Dedifferentiated amniotic fluid mesenchymal stem cell (primary cell): ENCODE results near the gene ATP9A.
"Not testable (repeated sequence)": the region's sequence is repeated elsewhere in the genome, so short reads cannot be mapped to it uniquely, and the experiment has no call there.

Experiments
- DNase-seq: peaks from one replicate; pipeline ENCODE4 v3.0.0-alpha.2; 2016; ENCODE audit errors: extremely low spot score

ATP9A gene

DNA sequence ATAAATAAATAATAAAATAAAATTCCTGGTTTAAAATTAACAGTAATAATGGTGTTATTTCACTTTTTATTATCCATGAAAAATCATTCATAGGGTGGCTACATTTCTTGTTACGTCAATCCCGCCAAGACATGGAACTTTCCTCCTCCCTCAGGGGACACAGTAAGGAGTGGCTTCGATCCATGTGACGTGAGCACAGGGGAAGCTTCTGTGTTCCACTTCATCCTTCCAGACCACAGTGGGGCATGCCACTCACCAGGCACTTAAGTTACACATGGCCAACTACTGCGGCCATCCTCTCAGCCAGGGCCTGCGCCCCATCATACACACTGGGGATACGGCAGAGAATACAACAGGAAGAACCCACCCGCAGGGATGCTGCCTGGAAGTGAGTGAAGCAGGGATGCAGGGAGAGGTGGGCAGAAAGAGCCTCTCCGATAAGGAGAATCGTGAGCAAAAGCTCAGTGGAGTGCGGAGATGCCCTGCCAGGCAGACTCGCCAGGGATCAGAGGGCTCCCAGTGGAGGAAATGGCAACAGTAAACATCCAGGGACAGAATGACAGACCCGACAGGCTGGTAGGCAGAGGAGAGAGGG is 75.3 kb downstream of the ATP9A start:
- DNase-seq = no peak

DNA sequence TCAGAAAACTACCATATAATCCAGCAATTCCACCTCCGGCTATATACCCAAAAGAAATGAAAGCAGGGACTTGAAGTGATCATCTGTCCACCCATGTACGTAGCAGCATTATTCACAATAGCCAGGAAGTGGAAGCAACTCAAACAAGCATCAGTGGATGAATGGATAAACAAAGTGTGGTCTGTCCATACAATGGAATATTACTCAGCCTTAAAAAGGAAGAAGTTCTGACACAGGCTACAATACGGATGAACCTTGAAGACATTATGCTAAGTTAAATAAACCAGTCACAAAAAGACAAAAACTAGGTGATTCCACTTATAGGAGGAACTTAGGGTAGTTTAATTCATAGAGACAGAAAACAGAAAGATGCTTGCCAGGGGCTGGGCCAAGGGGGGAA is 76.5 kb downstream of the ATP9A start:
- DNase-seq = no peak

DNA sequence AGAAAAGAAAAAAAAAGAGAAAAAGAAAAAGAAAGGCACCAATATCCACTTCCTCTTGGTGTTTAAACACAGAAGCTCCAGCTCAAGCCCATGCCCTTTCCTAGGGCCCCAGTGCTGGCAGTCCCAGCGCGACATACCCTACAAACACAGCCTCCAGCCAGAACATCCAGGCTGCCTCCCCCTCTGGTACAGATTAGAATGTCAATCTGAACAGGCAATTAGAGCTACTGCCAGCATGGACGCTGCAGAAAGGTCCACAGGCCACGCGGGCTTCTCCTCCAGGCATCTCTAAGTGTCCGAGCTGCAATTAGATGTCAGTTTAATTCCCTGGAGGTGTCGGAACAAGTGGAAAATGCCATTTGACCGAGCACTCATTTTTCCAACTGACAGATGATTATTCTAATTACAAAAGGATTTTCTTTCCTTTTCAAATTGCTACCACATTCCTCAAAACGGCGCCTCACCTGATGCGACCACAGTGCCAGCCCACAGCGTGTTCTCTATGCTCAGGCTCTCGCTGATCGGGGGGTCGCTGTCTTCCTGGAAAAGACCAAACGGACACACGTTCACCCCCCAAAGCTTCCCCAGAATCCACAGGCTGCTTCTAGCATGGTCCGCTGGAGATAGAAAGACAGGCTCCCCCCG is 79.5 kb downstream of the ATP9A start:
- no peak for DNase-seq

DNA sequence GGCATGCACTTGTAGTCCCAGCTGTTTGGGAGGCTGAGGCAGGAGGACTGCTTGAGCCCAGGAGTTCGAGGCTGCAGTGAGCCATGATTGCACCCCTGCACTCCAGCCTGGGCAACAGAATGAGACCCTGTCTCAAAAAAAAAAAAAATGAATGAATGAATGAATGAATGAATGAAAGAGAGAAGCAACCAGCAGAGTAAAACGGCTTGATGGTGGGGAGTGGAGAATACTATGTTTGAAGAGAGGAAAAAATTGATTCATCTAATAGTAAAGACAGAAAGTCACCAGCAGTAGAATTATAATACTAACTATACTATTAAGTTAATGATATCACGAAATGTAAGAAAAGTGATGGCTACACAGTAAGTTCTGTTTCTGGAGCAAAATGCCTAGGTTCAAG is 80.6 kb downstream of the ATP9A start:
- DNase-seq = no peak

DNA sequence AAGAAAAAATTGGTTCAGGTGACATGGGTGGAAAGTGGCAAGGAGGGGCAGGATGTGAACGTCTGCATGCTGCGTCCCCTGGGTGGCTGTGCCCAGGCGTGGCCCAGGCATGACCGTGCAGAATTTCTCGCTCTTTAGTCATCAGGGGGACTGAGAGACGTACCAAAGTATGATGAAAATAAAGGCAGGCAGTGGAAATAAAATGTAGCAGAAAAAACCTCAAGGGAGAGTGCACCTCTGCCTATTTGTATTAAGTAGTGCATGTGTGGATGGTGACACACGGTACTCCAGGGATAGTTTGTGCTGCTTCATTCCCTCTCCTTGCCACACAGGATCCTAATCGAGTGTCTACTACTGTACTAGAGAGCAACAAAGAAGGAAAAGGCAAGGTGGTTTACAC is 81.1 kb downstream of the ATP9A start:
- DNase-seq = peak; percentile 25

DNA sequence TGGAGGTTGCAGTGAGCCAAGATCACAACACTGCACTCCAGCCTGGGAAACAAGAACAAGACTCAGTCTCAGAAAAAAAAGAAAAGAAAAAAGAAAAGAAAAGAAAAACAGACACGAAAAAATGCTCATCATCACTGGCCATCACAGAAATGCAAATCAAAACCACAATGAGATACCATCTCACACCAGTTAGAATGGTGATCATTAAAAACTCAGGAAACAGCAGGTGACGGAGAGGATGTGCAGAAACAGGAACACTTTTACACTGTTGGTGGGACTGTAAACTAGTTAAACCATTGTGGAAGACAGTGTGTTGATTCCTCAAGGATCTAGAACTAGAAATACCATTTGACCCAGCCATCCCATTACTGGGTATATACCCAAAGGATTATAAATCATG is 82.7 kb downstream of the ATP9A start:
- DNase-seq = not testable (repeated sequence)

DNA sequence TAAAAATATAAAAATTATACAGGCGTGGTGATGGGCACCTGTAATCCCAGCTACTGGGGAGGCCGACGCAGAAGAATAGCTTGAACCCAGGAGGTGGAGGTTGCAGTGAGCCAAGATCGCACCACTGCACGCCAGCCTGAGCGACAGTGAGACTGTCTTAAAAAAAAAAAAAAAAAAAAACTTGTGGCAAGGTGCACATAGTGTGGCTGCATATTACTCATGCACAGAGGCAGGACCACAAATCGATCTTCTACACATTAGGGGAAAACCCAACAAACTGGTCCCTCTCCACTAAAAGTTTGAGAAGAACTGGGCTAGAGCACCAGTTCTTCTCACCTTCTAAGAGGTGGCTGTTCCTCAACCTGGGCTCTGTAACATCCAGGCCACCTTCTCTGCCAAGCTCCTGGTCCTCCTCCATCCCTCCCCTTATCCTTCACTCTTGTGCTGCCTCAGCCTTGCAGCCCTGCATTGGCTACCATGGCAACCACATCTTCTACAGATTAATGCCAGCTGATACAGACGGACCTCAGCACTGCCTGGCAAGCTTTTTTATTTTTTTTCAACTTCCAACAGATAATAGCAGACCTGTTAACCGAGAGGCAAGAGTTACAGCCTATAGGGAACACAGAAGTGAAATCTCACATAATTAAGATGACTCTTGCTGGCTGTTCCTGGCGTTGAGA is 88.0 kb downstream of the ATP9A start:
- DNase-seq = no peak

DNA sequence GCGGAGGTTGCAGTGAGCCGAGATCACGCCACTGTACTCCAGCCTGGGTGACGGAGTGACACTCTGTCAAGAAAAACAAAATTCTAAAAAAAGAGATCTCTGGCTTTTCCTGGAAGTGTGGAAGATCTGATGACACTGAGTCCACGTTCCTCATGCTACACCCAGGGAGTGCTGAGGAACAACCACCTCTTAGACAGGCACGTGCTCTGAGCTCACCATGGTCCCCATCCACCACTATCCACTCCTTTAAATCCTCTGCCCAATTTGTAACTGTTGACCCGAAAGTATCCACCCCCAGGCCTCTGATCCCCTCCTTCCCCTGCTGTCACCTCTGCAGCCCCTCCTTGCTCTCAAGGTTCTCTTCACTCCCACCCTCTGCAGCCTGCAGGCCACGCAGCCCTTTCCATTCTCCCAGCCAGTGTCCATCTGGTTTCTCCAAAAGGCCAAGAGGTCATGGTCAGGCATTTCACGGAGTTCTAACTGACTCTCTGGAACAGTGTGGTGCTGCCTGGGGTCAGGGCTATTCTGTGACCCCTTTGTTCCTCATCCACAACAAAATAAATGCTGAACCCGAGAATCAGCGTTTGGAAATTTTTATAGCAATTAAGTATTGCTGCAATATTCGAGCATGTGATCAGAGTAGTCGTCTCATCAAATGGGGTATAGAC is 88.8 kb downstream of the ATP9A start:
- DNase-seq = no peak

DNA sequence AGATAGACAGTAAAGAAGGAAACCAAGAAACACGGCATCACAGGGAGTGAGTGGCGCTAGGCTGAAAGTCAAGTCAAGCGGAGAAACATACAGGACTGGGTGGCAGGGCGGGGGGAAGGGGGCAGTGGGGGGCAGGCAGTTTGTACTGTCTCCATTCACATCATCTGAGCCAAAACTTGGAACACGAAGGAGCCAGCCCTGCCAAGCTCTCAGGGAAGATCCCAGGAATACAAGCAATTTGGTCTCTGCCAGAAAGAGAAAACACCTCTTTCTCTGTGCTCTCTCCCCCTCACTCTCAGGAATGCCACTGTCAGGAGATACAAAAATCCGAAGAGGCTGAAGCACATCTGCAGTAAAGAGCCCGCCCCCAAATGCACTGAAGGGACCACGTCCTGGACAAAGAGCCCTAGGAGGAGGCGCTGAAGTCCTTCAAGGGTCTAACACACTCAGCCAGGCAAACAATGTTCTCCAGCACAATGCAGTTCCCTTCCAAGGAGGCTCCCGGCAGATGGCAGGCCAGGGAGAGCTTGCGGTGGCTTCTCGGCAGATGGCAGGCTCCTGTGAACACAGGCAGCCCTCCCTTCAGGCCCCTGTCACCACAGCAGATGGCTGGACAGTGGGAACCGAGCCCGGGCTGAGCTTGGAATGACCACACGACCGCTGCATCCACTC is 90.0 kb downstream of the ATP9A start:
- DNase-seq = no peak

DNA sequence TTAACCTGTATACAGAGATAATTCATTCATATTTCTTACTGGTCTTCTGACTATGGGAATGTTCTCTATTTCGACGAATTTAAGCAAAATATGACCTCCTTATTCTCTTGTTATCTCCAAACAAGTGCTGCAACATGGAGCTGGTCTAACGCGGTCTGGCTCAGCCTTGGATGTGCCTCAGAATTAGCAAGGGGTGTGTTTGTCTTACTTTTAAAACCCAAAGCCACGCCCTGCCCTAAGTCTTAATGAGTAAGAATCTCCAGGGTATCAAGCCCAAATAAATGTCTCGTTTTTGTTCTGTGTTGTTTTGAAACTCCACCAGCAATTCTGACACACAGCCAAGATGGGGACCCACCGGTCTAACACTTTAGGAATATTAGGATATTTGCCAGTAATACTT is 99.2 kb downstream of the ATP9A start:
- no peak for DNase-seq

DNA sequence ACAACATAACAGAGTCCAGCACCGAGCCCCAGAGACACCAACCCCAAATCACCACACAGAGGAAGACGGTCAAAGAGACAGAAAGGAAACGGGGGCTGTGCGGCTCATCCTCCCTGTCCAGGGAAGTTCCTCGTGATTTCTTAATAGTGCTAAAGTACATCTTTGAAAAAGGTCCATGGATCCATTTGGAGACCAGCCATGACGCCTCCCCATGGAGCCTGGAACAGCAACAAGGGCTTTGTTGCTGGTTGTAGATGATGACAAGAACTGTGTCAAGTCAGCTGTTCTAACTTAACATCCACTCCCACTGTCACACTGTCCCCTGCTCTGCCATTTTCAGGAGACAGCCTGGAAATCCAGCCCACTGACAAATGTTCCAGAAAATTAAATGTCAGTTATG is 99.7 kb downstream of the ATP9A start:
- no peak for DNase-seq

DNA sequence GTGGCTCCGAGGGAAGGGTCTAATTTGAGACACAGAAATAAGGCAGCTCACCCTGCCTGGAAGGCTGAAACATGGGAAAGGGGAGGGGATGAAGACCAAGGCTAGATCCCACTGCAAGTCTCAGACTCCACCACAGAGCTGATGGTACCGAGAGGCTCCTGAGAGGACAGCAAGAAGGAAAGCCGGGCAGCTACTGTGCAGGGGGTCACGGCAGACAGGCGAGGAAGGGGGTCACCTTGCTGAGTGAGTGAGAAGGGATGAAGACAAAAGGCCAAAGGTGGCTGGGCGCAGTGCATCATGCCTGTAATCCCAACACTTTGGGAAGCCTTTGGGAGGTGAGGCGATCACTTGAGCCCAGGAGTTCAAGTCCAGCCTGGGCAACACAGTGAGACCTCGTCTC is 100.7 kb downstream of the ATP9A start:
- DNase-seq = no peak

DNA sequence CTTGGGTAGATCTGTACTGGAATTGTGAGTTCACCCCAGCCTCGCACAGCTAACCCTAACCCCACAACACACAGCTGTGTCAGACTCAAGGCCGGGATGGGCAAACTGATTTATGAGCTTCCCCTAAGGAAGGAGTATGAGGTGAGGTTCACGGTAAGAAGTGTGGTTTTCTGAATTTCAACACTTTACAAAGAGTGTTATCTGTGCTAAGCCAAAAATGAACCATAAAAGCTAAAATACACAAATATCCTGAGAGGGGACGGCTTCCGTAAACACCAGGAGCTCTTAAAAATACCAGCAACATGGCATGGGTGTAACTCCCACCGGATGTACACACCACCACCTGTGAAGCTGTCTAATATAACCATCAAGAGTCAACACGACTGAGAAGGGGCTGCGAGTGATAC is 101.2 kb downstream of the ATP9A start:
- DNase-seq = no peak

DNA sequence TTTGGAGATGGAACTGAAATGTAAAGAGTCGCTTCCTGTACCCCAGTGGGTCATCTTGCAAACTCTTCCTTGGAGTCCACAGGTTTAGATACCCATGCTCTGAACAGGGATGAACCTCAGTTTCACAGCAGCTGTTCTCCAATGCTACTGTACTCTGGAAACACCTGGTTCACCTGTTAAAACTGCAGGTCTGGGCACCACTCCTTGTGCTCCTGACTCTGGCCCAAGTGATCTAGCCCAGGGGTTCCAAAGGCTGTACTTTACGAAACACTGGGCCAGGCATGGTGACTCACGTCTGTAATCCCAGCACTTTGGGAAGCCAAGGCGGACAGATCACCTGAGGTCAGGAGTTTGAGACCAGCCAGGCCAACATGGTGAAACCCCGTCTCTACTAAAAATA is 102.1 kb downstream of the ATP9A start:
- no peak for DNase-seq

DNA sequence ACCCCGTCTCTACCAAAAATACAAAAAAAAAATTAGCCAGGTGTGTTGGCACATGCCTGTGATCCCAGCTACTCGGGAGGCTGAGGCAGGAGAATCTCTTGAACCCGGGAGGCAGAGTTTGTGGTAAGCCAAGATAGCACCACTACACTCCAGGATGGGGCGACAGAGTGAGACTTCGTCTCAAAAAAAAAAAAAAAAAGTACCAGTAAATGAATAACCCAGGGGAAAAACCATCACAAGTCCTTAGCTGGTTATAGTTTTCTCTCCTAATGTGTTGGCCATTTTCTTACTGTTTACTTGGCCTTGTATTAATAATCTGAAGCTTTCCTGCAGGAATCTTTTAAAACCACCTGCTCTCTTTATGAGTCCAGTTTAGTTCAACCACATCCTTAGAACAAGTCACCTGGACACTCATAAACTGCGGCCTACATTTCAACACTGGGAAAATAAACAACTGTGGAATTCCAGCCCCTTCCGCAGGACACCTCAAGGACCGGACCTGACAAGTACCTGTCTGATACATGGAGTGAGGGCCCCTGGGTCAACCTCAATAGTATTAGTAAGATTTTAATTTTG is 102.6 kb downstream of the ATP9A start:
- DNase-seq = no peak

DNA sequence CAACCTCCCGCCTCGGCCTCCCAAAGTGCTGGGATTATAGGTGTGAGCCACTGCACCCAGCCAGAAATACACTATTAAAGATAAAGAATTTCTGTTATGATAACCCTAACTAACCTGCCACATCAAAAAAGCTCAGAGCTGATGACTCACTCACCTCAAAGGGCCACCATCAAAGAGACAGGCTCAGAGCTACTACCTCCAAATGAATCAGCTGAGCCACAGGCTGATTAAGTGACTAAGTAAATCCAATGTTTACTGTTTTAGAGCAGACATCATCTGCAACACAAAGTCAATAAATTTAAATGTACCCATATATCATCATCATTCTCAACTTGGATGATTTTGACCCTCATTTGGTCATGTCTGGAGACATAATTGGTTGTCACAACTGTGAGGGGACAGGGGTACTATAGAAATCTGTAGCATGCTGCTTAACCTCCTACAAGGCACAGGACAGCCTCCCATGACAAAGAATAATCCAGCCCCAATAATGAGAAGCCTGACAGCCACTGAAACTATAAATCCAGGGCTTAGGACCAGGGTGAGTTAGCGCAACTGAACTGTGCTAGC is 106.5 kb downstream of the ATP9A start:
- no peak for DNase-seq

DNA sequence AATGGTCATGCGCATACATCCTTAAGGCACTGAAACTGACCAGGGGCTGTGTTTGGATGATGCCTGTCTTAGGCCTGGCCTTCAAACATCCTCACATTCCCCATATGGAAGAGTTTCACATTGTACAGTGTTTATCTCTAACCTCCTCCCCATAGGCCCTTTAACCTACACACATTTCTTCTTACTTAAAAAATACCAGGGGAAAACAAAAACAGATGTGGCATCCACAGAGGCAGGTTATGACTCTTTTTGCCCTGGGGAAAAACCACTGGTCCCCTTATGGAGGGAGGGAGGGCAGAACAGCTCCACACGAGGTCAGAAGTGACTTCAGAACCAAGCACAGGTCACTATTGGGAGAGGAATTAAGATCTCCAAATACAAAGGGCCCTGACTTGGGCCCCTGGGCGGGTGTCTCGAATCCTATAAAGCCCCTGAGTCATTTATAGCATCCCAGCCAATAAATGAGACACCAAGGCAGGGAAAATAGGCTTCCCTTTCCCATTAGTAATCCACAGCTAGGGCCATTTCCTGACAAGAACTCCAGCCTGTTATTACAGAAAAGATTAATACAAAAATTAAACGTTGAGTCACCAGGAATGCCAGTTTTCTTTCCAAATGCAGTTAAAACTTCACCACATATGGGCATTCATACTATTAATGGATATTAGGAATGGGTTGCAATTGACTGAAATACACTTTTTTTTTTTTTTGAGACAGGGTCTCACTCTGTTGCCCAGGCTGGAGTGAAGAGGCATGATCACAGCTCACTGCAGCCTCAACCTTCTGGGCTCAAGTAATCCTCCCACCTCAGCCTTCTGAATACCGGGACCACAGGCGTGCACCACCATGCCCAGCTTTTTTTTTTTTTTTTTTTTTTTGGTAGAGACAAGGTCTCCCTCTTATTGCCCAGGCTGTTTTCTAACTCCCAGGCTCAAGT is 107.2 kb downstream of the ATP9A start:
- DNase-seq = peak; percentile 27

DNA sequence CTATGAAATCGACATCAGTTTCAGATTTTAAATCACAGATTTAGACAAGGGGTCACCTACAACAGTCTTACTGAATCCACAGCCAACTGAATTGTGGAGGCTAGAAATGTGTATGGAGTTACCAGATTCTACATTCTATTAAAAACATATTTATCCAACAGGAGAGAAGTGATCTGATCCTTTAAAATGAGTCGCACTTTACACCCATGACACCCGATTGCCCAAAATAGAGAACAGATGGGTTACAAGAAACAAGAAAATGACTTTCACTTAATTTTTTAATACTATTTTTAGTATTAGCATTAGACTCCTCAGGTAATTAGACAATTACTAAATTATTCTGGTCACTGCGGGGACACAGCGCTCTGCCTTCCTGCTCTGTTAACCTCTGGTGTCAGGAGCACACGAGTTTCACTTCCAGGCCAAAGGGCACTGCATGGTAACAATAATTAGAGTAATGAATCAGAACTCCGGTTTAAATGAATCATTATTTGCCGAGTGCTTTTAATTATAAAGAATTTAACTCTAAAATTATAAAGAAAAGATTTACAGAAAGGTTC is 108.6 kb downstream of the ATP9A start:
- no peak for DNase-seq

DNA sequence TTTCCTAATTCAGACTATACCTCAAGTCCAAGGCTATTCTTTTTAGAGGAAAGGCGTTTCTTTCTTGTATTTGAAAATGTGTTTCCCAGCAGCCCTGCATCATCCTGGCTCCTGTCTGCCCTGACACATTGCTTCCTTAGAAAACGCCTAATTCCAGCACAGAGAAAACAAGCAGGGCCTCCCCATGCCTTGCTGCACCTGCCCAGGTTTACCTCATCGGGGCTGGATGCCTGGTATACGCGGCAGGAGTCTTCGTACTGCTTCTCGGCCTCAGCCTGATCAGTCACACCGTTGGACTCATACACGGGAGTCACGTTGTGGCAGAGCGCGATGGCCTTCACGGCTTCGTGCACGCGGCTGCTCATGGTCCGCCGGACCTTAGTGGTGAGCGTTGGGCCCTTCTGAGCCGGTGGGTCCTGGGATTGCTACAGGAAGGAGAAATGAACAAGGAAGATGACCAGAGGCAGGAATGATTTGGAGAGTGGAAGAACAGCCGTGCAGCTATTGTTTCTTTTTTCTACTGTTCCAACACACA is 111.4 kb downstream of the ATP9A start:
- no peak for DNase-seq

DNA sequence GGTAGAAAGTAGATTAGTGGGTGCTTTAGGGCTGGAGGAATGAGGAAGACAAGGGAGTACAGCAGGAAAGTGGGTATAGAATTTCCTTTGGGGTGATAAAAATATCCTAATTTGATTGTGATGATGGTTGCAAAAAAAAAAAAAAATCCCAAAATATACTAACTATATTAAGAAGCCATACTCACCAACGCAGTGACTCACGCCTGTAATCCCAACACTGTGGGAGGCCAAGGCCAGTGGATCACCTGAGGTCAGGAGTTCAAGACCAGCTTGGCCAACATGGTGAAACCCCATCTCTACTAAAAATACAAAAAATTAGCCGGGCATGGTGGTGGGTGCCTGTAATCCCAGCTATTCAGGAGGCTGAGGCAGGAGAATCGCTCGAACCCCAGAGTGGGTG is 112.1 kb downstream of the ATP9A start:
- not testable (repeated sequence) for DNase-seq
